ENCODE measurements around the gene TET1.

The TET1 gene

GRCh38 chr10:68562661-68563570 is 2.8 kb downstream of the TET1 start:
- H3K27me3 ChIP-seq = no peaks in the 10 kb centered on the region
- H3K9me3 ChIP-seq = no peaks in the 10 kb centered on the region
- DNase-seq = peak; percentile 33
- no peaks in the 10 kb centered on the region; the same call in 1 of the 2 replicates for H3K36me3 ChIP-seq
- H3K4me1 ChIP-seq = peaks cover 4% of the 10 kb centered on the region
- peak overlapping the region; percentile 74 for H3K4me3 ChIP-seq (ENCODE audit: low read depth, low read length)
- no peak for TF ChIP-seq CTCF (IDR thresholded peaks at IDR 0.05; ENCODE audit: low read depth, low read length)

GRCh38 chr10:68564712-68565111 is 4.6 kb downstream of the TET1 start:
- no peaks in the 10 kb centered on the region for H3K9me3 ChIP-seq
- DNase-seq = no peak

GRCh38 chr10:68565658-68566057 is 5.5 kb downstream of the TET1 start:
- Histone ChIP-seq H3K4me1 (peaks cover 4% of the 10 kb centered on the region), H3K9me3 (no peaks in the 10 kb centered on the region), H3K27me3 (no peaks in the 10 kb centered on the region), H3K36me3 (no peaks in the 10 kb centered on the region; the same call in 1 of the 2 replicates), H3K4me3 (ENCODE audit: low read depth, low read length) (no peak overlapping the region)
- DNase-seq = no peak
- no peak for TF ChIP-seq CTCF (IDR thresholded peaks at IDR 0.05; ENCODE audit: low read depth, low read length)

More at GRCh38 chr10:68564712-68565111, 4.6 kb downstream of the TET1 start:
- no peak overlapping the region for H3K4me3 ChIP-seq (ENCODE audit: low read depth, low read length)
- H3K4me1 ChIP-seq = peaks cover 4% of the 10 kb centered on the region
- TF ChIP-seq CTCF (IDR thresholded peaks at IDR 0.05; ENCODE audit: low read depth, low read length) = no peak
- H3K27me3 ChIP-seq = no peaks in the 10 kb centered on the region
- H3K36me3 ChIP-seq = no peaks in the 10 kb centered on the region; the same call in 1 of the 2 replicates

GRCh38 chr10:68566351-68566750 is 6.2 kb downstream of the TET1 start:
- no peak for TF ChIP-seq CTCF (IDR thresholded peaks at IDR 0.05; ENCODE audit: low read depth, low read length)
- Histone ChIP-seq H3K27me3 (no peaks in the 10 kb centered on the region), H3K4me3 (ENCODE audit: low read depth, low read length) (no peak overlapping the region), H3K36me3 (no peaks in the 10 kb centered on the region; the same call in 1 of the 2 replicates), H3K4me1 (peaks cover 4% of the 10 kb centered on the region), H3K9me3 (no peaks in the 10 kb centered on the region)
- DNase-seq = no peak

- no peaks in the 10 kb centered on the region for H3K27me3 ChIP-seq
- DNase-seq = no peak
- TF ChIP-seq CTCF (IDR thresholded peaks at IDR 0.05; ENCODE audit: low read depth, low read length) = no peak
- H3K36me3 ChIP-seq = no peaks in the 10 kb centered on the region; the same call in 1 of the 2 replicates
- peaks cover 4% of the 10 kb centered on the region for H3K4me1 ChIP-seq
- H3K4me3 ChIP-seq (ENCODE audit: low read depth, low read length) = no peak overlapping the region
- no peaks in the 10 kb centered on the region for H3K9me3 ChIP-seq
Measured at GRCh38 chr10:68566955-68567354, 6.8 kb downstream of the TET1 start.

GRCh38 chr10:68572151-68572550 is 12.0 kb downstream of the TET1 start:
- H3K9me3 ChIP-seq = no peaks in the 10 kb centered on the region
- no peak for TF ChIP-seq CTCF (IDR thresholded peaks at IDR 0.05; ENCODE audit: low read depth, low read length)
- peaks cover 26% of the 10 kb centered on the region for H3K36me3 ChIP-seq
- no peaks in the 10 kb centered on the region for H3K27me3 ChIP-seq
- H3K4me1 ChIP-seq = no peaks in the 10 kb centered on the region
- no peak for DNase-seq
- no peak overlapping the region for H3K4me3 ChIP-seq (ENCODE audit: low read depth, low read length)
